HCT116 (cell line): ENCODE results near the gene LRP11. TPM values are rescaled to one million over a fixed set of nuclear protein-coding genes. Genes with fewer than 3 reads are reported as not detected.

Experiments used
- ATAC-seq: fragments of 200-7000 bp; cut with Tn5 transposase; 2 replicates; pipeline ENCODE4 v1.9.1; 2020; ENCODE audit warnings: mild to moderate bottlenecking, moderate library complexity
- BruUV-seq: library from RNA; stranded (reverse); fragments of 400-500 nt; replicated peaks from 2 replicates; lab custom pipeline; 2021; lab: Mats Ljungman, UMichigan
- CTCF ChIA-PET: fragments of 300-600 bp; sonication (Branson Sonifier 250); formaldehyde crosslinking; loops from one replicate; lab custom pipeline; 2021; ENCODE audit warnings: antibody characterized with exemption; lab: Charles Lee
- POLR2A ChIA-PET: fragments of 300-600, 350-600 bp; sonication (Branson Sonifier 250); formaldehyde crosslinking; loops from one replicate; lab custom pipeline; 2021; ENCODE audit warnings: antibody characterized with exemption; lab: Charles Lee
- RAD21 ChIA-PET, 2 experiments: fragments of 300-600 bp; sonication (Branson Sonifier 250); formaldehyde crosslinking; loops; one replicate each; lab custom pipeline; 2023; ENCODE audit warnings: low total read pairs in 2 of 2; ENCODE audit not compliant: uncharacterized antibody in 2 of 2, unreplicated experiment in 2 of 2, low non-redundant PET in 1 of 2; lab: Charles Lee
- DNase-seq: peaks from one replicate; pipeline ENCODE4 v3.0.0-alpha.2; 2010; ENCODE audit warnings: low read depth, low spot score
- H2AFZ ChIP-seq: fragments of 200-600 bp; shearing (Covaris generic), sonication (generic); 2 replicates; pipeline ENCODE4 v1.6.1; 2017; ENCODE audit warnings: low read depth, mixed run types, mixed read lengths, antibody characterized with exemption, low read length; ENCODE audit not compliant: poor library complexity, severe bottlenecking
- H3K27ac ChIP-seq: 2 replicates; pipeline ENCODE4 v1.5.1; 2012; ENCODE audit warnings: low read depth, low read length
- H3K27me3 ChIP-seq: fragments of 200-600 bp; sonication (generic); 2 replicates; pipeline ENCODE4 v1.6.1; 2016; ENCODE audit warnings: mixed run types, low read length, mixed read lengths; ENCODE audit not compliant: insufficient read depth
- H3K36me3 ChIP-seq, 2 experiments: fragments of 200-500 bp in 1 of 2; fragments of 200-600 bp in 1 of 2; sonication (Bioruptor generic) in 1 of 2; sonication (generic) in 1 of 2; 2 replicates each; pipeline versions ENCODE4 v1.5.1 to v1.6.1; 2014 to 2016; ENCODE audit warnings: low read length in 2 of 2, inconsistent platforms in 1 of 2, mixed read lengths in 1 of 2, mixed run types in 1 of 2; ENCODE audit not compliant: insufficient read depth in 2 of 2, control insufficient read depth in 1 of 2
- H3K4me1 ChIP-seq, 2 experiments: fragments of 200-600 bp in 1 of 2; sonication (generic) in 1 of 2; 2 replicates each; pipeline versions ENCODE4 v1.5.1 to v1.6.1; 2012 to 2017; ENCODE audit warnings: low read length in 2 of 2, inconsistent platforms in 1 of 2, mild to moderate bottlenecking in 1 of 2, mixed read lengths in 1 of 2, mixed run types in 1 of 2, moderate library complexity in 1 of 2; ENCODE audit not compliant: insufficient read depth in 2 of 2, control insufficient read depth in 1 of 2
- H3K4me2 ChIP-seq: fragments of 200-600 bp; sonication (generic); 2 replicates; pipeline ENCODE4 v1.6.1; 2017; ENCODE audit warnings: mixed run types, low read length, mixed read lengths
- H3K4me3 ChIP-seq, 2 experiments: fragments of 200-600 bp in 1 of 2; sonication (generic) in 1 of 2; replicated peaks in 1 of 2; 2 replicates each; pipeline ENCODE4 v1.5.1; 2011 to 2016; ENCODE audit warnings: low read length in 2 of 2, control low read depth in 1 of 2, low read depth in 1 of 2, mild to moderate bottlenecking in 1 of 2, mixed read lengths in 1 of 2, mixed run types in 1 of 2
- H3K79me2 ChIP-seq: fragments of 200-600 bp; sonication (generic); 2 replicates; pipeline ENCODE4 v1.6.1; 2017; ENCODE audit warnings: mild to moderate bottlenecking, mixed run types, low read length, moderate library complexity, mixed read lengths; ENCODE audit not compliant: insufficient read depth
- H3K9ac ChIP-seq: fragments of 200-600 bp; sonication (generic); 2 replicates; pipeline ENCODE4 v1.6.1; 2016; ENCODE audit warnings: low read length, mixed read lengths
- H3K9me2 ChIP-seq: fragments of 200-600 bp; sonication (generic), shearing (Covaris generic); 2 replicates; pipeline ENCODE4 v1.6.1; 2017; ENCODE audit warnings: mixed run types, mild to moderate bottlenecking, moderate library complexity; ENCODE audit not compliant: insufficient read depth
- H3K9me3 ChIP-seq, 2 experiments: fragments of 200-500 bp in 1 of 2; fragments of 200-600 bp in 1 of 2; sonication (Bioruptor generic) in 1 of 2; sonication (generic) in 1 of 2; 2 replicates each; pipeline ENCODE4 v1.6.1; 2014 to 2017; ENCODE audit warnings: low read length in 2 of 2, mixed read lengths in 2 of 2, inconsistent platforms in 1 of 2, low read depth in 1 of 2, mild to moderate bottlenecking in 1 of 2, mixed run types in 1 of 2, moderate library complexity in 1 of 2; ENCODE audit not compliant: control insufficient read depth in 1 of 2, insufficient read depth in 1 of 2
- H4K20me1 ChIP-seq: fragments of 200-600 bp; sonication (generic), shearing (Covaris generic); 2 replicates; pipeline ENCODE4 v1.6.1; 2017; ENCODE audit warnings: mixed run types, mild to moderate bottlenecking, moderate library complexity; ENCODE audit not compliant: insufficient read depth
- POLR2AphosphoS5 ChIP-seq: IDR thresholded peaks from 2 replicates; pipeline ENCODE4 v1.6.1; 2011; ENCODE audit warnings: mild to moderate bottlenecking, low read depth, low read length, moderate library complexity
- RAD21 ChIP-seq: IDR thresholded peaks from 2 replicates; pipeline ENCODE4 v1.6.1; 2012; ENCODE audit warnings: low read depth, mild to moderate bottlenecking
- REST ChIP-seq: IDR thresholded peaks from 2 replicates; pipeline ENCODE4 v1.6.1; 2012; ENCODE audit warnings: low read depth
- SIN3A ChIP-seq: IDR thresholded peaks from 2 replicates; pipeline ENCODE4 v1.6.1; 2012; ENCODE audit warnings: low read depth
- ZNF274 ChIP-seq: fragments of 200-500 bp; sonication (Bioruptor generic); IDR thresholded peaks from 2 replicates; pipeline ENCODE4 v1.6.1; 2014; ENCODE audit warnings: mild to moderate bottlenecking, low read depth, low read length, inconsistent platforms
- intact Hi-C: fragments of 100-400 bp; cut with micrococcal nuclease; formaldehyde crosslinking; loops from 2 replicates; pipeline ENCODE4 v1.10.0; 2022
- total RNA-seq: library from RNA; stranded (reverse); gene quantifications from one replicate; pipeline ENCODE4 v1.2.1, GENCODE V29; 2021; ENCODE audit not compliant: unreplicated experiment

Gene LRP11
- total RNA-seq, 1 experiment from 2014 or later, result 27.8 TPM

GRCh38 chr6:149781715-149782114 lies 82.4 kb downstream of the LRP11 start (continued):
- TF ChIP-seq REST, result no peak
- TF ChIP-seq SIN3A, result no peak
- TF ChIP-seq POLR2AphosphoS5, result no peak
- TF ChIP-seq ZNF274, result no peak
- no peak for TF ChIP-seq RAD21

GRCh38 chr6:149779644-149779963 lies 84.6 kb downstream of the LRP11 start:
- H3K27me3 ChIP-seq, result no peaks in the 10 kb centered on the region
- ChIA-PET CTCF (no interaction called here), RAD21 (no interaction called here)
- no peak overlapping the region for H3K4me3 ChIP-seq
- peaks cover 13% of the 10 kb centered on the region; the same call in 1 of the 2 replicates for H3K79me2 ChIP-seq
- H3K9me3 ChIP-seq, result no peaks in the 10 kb centered on the region
- H3K36me3 ChIP-seq, result peaks cover 7 to 9% of the 10 kb centered on the region in 2 experiments; a peak in 3 of 4 replicates
- H3K4me2 ChIP-seq, result no peak overlapping the region
- no peak for TF ChIP-seq POLR2AphosphoS5
- TF ChIP-seq, all 23 proteins: peak for 0
- Histone ChIP-seq H3K9me2 (no peaks in the 10 kb centered on the region), H4K20me1 (no peaks in the 10 kb centered on the region), H3K9ac (no peak overlapping the region), H3K27ac (no peak overlapping the region), H3K4me1 (no peaks in the 10 kb centered on the region), H2AFZ (no peak overlapping the region)
- intact Hi-C loops, result no loop called here
- no TSS peak for BruUV-seq
- ATAC-seq (no peak), DNase-seq (no peak)
- POLR2A ChIA-PET, result no interaction called here
